H9 (cell line): ENCODE data around the gene IFT80. TPM values are rescaled to one million over a fixed set of nuclear protein-coding genes. Genes with fewer than 3 reads are reported as not detected.

ENCODE experiments used
- DNase-seq: peaks from one replicate; pipeline ENCODE4 v3.0.0-alpha.2; 2017
- H2AFZ ChIP-seq: one replicate; pipeline ENCODE4 v1.6.1; 2013; ENCODE audit warnings: mild to moderate bottlenecking, low read length, control low read depth, moderate library complexity
- H2AK5ac ChIP-seq: 2 replicates; pipeline ENCODE4 v1.6.1; 2013; ENCODE audit warnings: low read length, control low read depth, mixed read lengths; ENCODE audit not compliant: insufficient read length
- H2BK120ac ChIP-seq: one replicate; pipeline ENCODE4 v1.6.1; 2013; ENCODE audit warnings: low read depth, mild to moderate bottlenecking, low read length, control low read depth, inconsistent platforms; ENCODE audit not compliant: poor library complexity, severe bottlenecking
- H2BK12ac ChIP-seq: 2 replicates; pipeline ENCODE4 v1.6.1; 2013; ENCODE audit warnings: low read length, control low read depth, mixed read lengths, low read depth; ENCODE audit not compliant: insufficient read length
- H2BK15ac ChIP-seq: 2 replicates; pipeline ENCODE4 v1.6.1; 2013; ENCODE audit warnings: low read depth, low read length, control low read depth
- H2BK20ac ChIP-seq: one replicate; pipeline ENCODE4 v1.6.1; 2013; ENCODE audit warnings: low read depth, mild to moderate bottlenecking, low read length, control low read depth, inconsistent platforms; ENCODE audit not compliant: poor library complexity, severe bottlenecking
- H2BK5ac ChIP-seq: 2 replicates; pipeline ENCODE4 v1.6.1; 2013; ENCODE audit warnings: low read length, control low read depth, mixed read lengths; ENCODE audit not compliant: insufficient read length
- H3K14ac ChIP-seq: 2 replicates; pipeline ENCODE4 v1.6.1; 2013; ENCODE audit warnings: low read length, control low read depth; ENCODE audit not compliant: insufficient read depth
- H3K18ac ChIP-seq: 2 replicates; pipeline ENCODE4 v1.6.1; 2013; ENCODE audit warnings: low read depth, mild to moderate bottlenecking, mixed read lengths, low read length, control low read depth; ENCODE audit not compliant: insufficient read length
- H3K23ac ChIP-seq: 2 replicates; pipeline ENCODE4 v1.6.1; 2013; ENCODE audit warnings: low read length, control low read depth, mixed read lengths, low read depth; ENCODE audit not compliant: insufficient read length
- H3K23me2 ChIP-seq: 2 replicates; pipeline ENCODE4 v1.6.1; 2013; ENCODE audit warnings: low read depth, mild to moderate bottlenecking, mixed read lengths, low read length, control low read depth; ENCODE audit not compliant: insufficient read length, poor library complexity, severe bottlenecking
- H3K27ac ChIP-seq: 2 replicates; pipeline ENCODE4 v1.5.1; 2013; ENCODE audit warnings: low read length, control low read depth, mixed read lengths, low read depth; ENCODE audit not compliant: insufficient read length
- H3K27me3 ChIP-seq: 2 replicates; pipeline ENCODE4 v1.6.1; 2013; ENCODE audit warnings: low read length, control low read depth, inconsistent platforms; ENCODE audit not compliant: insufficient read depth
- H3K4ac ChIP-seq: 2 replicates; pipeline ENCODE4 v1.6.1; 2013; ENCODE audit warnings: low read depth, mild to moderate bottlenecking, control low read depth, inconsistent platforms, low read length, moderate library complexity
- H3K4me1 ChIP-seq: 2 replicates; pipeline ENCODE4 v1.6.1; 2013; ENCODE audit warnings: low read length, control low read depth, inconsistent platforms; ENCODE audit not compliant: insufficient read depth
- H3K4me2 ChIP-seq: 2 replicates; pipeline ENCODE4 v1.6.1; 2013; ENCODE audit warnings: low read length, control low read depth, mixed read lengths; ENCODE audit not compliant: insufficient read length, insufficient read depth
- H3K56ac ChIP-seq: 2 replicates; pipeline ENCODE4 v1.6.1; 2013; ENCODE audit warnings: low read depth, mild to moderate bottlenecking, mixed read lengths, low read length, control low read depth; ENCODE audit not compliant: insufficient read length
- H3K79me1 ChIP-seq: 2 replicates; pipeline ENCODE4 v1.6.1; 2013; ENCODE audit warnings: low read depth, mild to moderate bottlenecking, moderate library complexity, low read length, control low read depth, inconsistent platforms; ENCODE audit not compliant: insufficient read depth, poor library complexity, severe bottlenecking
- H3K79me2 ChIP-seq: 2 replicates; pipeline ENCODE4 v1.6.1; 2013; ENCODE audit warnings: low read length, control low read depth, inconsistent platforms; ENCODE audit not compliant: insufficient read depth
- H3K9ac ChIP-seq: 2 replicates; pipeline ENCODE4 v1.6.1; 2013; ENCODE audit warnings: low read length, control low read depth, mixed read lengths; ENCODE audit not compliant: insufficient read length; ENCODE audit errors: extremely low read depth
- H3K9me3 ChIP-seq: one replicate; pipeline ENCODE4 v1.6.1; 2013; ENCODE audit warnings: low read depth, low read length, inconsistent platforms; ENCODE audit not compliant: control insufficient read depth
- H3T11ph ChIP-seq: one replicate; pipeline ENCODE4 v1.6.1; 2013; ENCODE audit warnings: mild to moderate bottlenecking, low read length, control low read depth, inconsistent platforms
- H4K20me1 ChIP-seq: one replicate; pipeline ENCODE4 v1.6.1; 2013; ENCODE audit not compliant: control insufficient read depth, insufficient read length, insufficient read depth
- H4K5ac ChIP-seq: 2 replicates; pipeline ENCODE4 v1.6.1; 2013; ENCODE audit warnings: low read depth, mild to moderate bottlenecking, mixed read lengths, low read length, control low read depth; ENCODE audit not compliant: insufficient read length
- H4K8ac ChIP-seq: replicated peaks from 2 replicates; pipeline ENCODE4 v1.6.1; 2013; ENCODE audit warnings: low read length, control low read depth, mixed read lengths, low read depth; ENCODE audit not compliant: insufficient read length
- H4K91ac ChIP-seq: 2 replicates; pipeline ENCODE4 v1.6.1; 2013; ENCODE audit warnings: low read depth, mild to moderate bottlenecking, moderate library complexity, mixed read lengths, low read length, control low read depth; ENCODE audit not compliant: insufficient read length
- H3K27ac Mint-ChIP-seq, 3 experiments: 2 replicates in 2 of 3; 3 replicates in 1 of 3; pipeline ENCODE4 v1.8.0; 2020 to 2021; ENCODE audit warnings: mixed read lengths in 3 of 3, mild to moderate bottlenecking in 1 of 3, moderate library complexity in 1 of 3
- H3K27me3 Mint-ChIP-seq: 2 replicates; pipeline ENCODE4 v1.8.0; 2021; ENCODE audit warnings: low read depth, mild to moderate bottlenecking, moderate library complexity, mixed read lengths
- H3K36me3 Mint-ChIP-seq, 3 experiments: 2 replicates in 2 of 3; 3 replicates in 1 of 3; pipeline ENCODE4 v1.8.0; 2020 to 2021; ENCODE audit warnings: low read depth in 3 of 3, mixed read lengths in 3 of 3; ENCODE audit not compliant: insufficient read depth in 1 of 3
- H3K4me1 Mint-ChIP-seq, 2 experiments: 2 replicates each; pipeline ENCODE4 v1.8.0; 2020; ENCODE audit warnings: mixed read lengths in 2 of 2
- H3K4me3 Mint-ChIP-seq, 2 experiments: 2 replicates in 1 of 2; 3 replicates in 1 of 2; pipeline ENCODE4 v1.8.0; 2020 to 2021; ENCODE audit warnings: mild to moderate bottlenecking in 2 of 2, mixed read lengths in 2 of 2, moderate library complexity in 1 of 2
- H3K9me3 Mint-ChIP-seq, 2 experiments: 2 replicates in 1 of 2; 3 replicates in 1 of 2; pipeline ENCODE4 v1.8.0; 2020; ENCODE audit warnings: mild to moderate bottlenecking in 2 of 2, mixed read lengths in 2 of 2, moderate library complexity in 1 of 2
- CTCF ChIP-seq: fragments of 200-600 bp; sonication (generic); conservative IDR thresholded peaks from 3 replicates; pipeline ENCODE4 v1.8.0; 2021; ENCODE audit warnings: antibody characterized with exemption, mild to moderate bottlenecking
- WGBS: extraction: QIAGEN DNeasy Blood & Tissue Kit; methylation state at CpG from one replicate; pipeline ENCODE4 v1.1.7; 2013; ENCODE audit warnings: missing lambda C conversion rate, low lambda C conversion rate, mixed read lengths; ENCODE audit not compliant: insufficient read length; ENCODE audit errors: extremely low coverage; 5-methylcytosine and 5-hydroxymethylcytosine counted together
- total RNA-seq: library from RNA; stranded (reverse); gene quantifications from 2 replicates; pipeline ENCODE4 v1.2.1, GENCODE V29; 2021

Gene IFT80
- total RNA-seq, 1 experiment from 2014 or later = 29.0 TPM

- H4K20me1 ChIP-seq = no peaks in the 10 kb centered on the region
- no peak overlapping the region for H3K56ac ChIP-seq
- no peak overlapping the region for H2BK15ac ChIP-seq
- H3K9me3 ChIP-seq = no peaks in the 10 kb centered on the region
- no peaks in the 10 kb centered on the region for H3K79me2 ChIP-seq
- H3K23ac ChIP-seq = no peak overlapping the region
- no peak overlapping the region for H4K8ac ChIP-seq
- peaks cover 0 to 5% (median 0%) of the 10 kb centered on the region in 3 experiments; a peak in 4 of 7 replicates for H3K36me3 Mint-ChIP-seq
- no peak overlapping the region for H2AFZ ChIP-seq
- H2BK20ac ChIP-seq = no peak overlapping the region
- H3K79me1 ChIP-seq = no peaks in the 10 kb centered on the region
- no peaks in the 10 kb centered on the region for H3K23me2 ChIP-seq
- H3K14ac ChIP-seq = no peak overlapping the region
- no peak overlapping the region for H3K4me3 Mint-ChIP-seq
- no CpG with 5 or more reads among the region's 3 CpGs for WGBS
- no peaks in the 10 kb centered on the region for H3K27me3 Mint-ChIP-seq
- H3T11ph ChIP-seq = no peak overlapping the region
- DNase-seq = no peak
- H3K4me2 ChIP-seq = no peak overlapping the region
- no peak overlapping the region for H3K9ac ChIP-seq
- H3K27me3 ChIP-seq = no peaks in the 10 kb centered on the region
- H2AK5ac ChIP-seq = no peak overlapping the region
- no peak overlapping the region for H3K27ac Mint-ChIP-seq
- no peak overlapping the region for H3K4ac ChIP-seq
- no peak overlapping the region for H3K27ac ChIP-seq
- H2BK120ac ChIP-seq = no peak overlapping the region
- H2BK12ac ChIP-seq = no peak overlapping the region
- no peak overlapping the region for H4K5ac ChIP-seq
- H3K9me3 Mint-ChIP-seq = no peaks in the 10 kb centered on the region
- H3K4me1 ChIP-seq = no peaks in the 10 kb centered on the region
- peaks cover 2 to 7% of the 10 kb centered on the region in 2 experiments; a peak in 2 of 4 replicates for H3K4me1 Mint-ChIP-seq
- no peak for TF ChIP-seq CTCF
- no peak overlapping the region for H3K18ac ChIP-seq
- H4K91ac ChIP-seq = no peak overlapping the region
- H2BK5ac ChIP-seq = no peak overlapping the region
Measured at GRCh38 chr3:160291909-160292299, 107.1 kb downstream of the IFT80 start.
